Stomach (tissue), 9 donors: ENCODE measurements around the gene MTA3. TPM values are rescaled to one million over a fixed set of nuclear protein-coding genes. Genes with fewer than 3 reads are reported as not detected.

Experiments used
- DNase-seq, 2 donors: peaks; one replicate each; pipeline versions ENCODE4 v3.0.0 to v3.0.0-alpha.2; 2013 to 2019
- H3K27ac ChIP-seq, 5 donors: fragments of 200-600 bp in 4 of 5; sonication (generic) in 4 of 5; one replicate each; pipeline ENCODE4 v1.5.1; 2013 to 2019; ENCODE audit warnings: mild to moderate bottlenecking in 1 of 5, moderate library complexity in 1 of 5
- H3K27me3 ChIP-seq, 3 donors: fragments of 200-600 bp; sonication (generic); one replicate each; pipeline ENCODE4 v1.5.1; 2017 to 2019; ENCODE audit warnings: mixed run types in 1 of 3
- H3K36me3 ChIP-seq, 4 donors: fragments of 200-600 bp; sonication (generic); 1 replicate in 3 of 4; 2 replicates in 1 of 4; pipeline ENCODE4 v1.5.1; 2016 to 2019
- H3K4me1 ChIP-seq, 4 donors: fragments of 200-600 bp; sonication (generic); one replicate each; pipeline ENCODE4 v1.5.1; 2016 to 2019
- H3K4me3 ChIP-seq, 4 donors: fragments of 200-600 bp; sonication (generic) in 3 of 4; one replicate each; pipeline ENCODE4 v1.5.1; 2016 to 2019; ENCODE audit warnings: mild to moderate bottlenecking in 1 of 4
- H3K9me3 ChIP-seq, 4 donors: fragments of 200-600 bp; sonication (generic); one replicate each; pipeline ENCODE4 v1.5.1; 2016 to 2019
- CTCF ChIP-seq, 7 experiments: fragments of 450-650 bp in 4 of 7; fragments of 200-600 bp in 3 of 7; sonication (generic) in 3 of 7; IDR thresholded peaks; one replicate each; pipeline ENCODE4 v1.5.1; 2016 to 2019; ENCODE audit warnings: antibody characterized with exemption in 7 of 7, control low read depth in 2 of 7, mild to moderate bottlenecking in 1 of 7
- EP300 ChIP-seq: sonication (generic); formaldehyde crosslinking; IDR thresholded peaks from one replicate; pipeline ENCODE4 v1.6.1; 2017; ENCODE audit warnings: antibody characterized with exemption
- POLR2A ChIP-seq, 4 donors: fragments of 450-650 bp; IDR thresholded peaks; one replicate each; pipeline ENCODE4 v1.6.1; 2016; ENCODE audit warnings: antibody characterized with exemption in 4 of 4, control low read depth in 2 of 4, mild to moderate bottlenecking in 1 of 4, moderate library complexity in 1 of 4
- POLR2AphosphoS5 ChIP-seq, 3 donors: sonication (generic); formaldehyde crosslinking; IDR thresholded peaks; one replicate each; pipeline ENCODE4 v1.6.1; 2016; ENCODE audit warnings: antibody characterized with exemption in 3 of 3
- WGBS, 5 donors: extraction: QIAGEN DNeasy Blood & Tissue Kit in 3 of 5; methylation state at CpG; one replicate each; pipeline versions ENCODE4 v1.1.5 to v1.1.7; 2013 to 2018; 5-methylcytosine and 5-hydroxymethylcytosine counted together
- intact Hi-C: fragments of 100-400 bp; cut with DNase I; formaldehyde crosslinking; loops from one replicate; pipeline ENCODE4 v1.15.1; 2023; ENCODE audit warnings: low total_unique reads
- polyA plus RNA-seq, 3 donors: library from polyadenylated mRNA; stranded (reverse); fragments of 200-250 nt; gene quantifications; one replicate each; pipeline ENCODE4 v1.2.3, GENCODE V29; 2013
- total RNA-seq, 5 donors: library from RNA; depleted of rRNA; stranded (reverse); fragments of >200 nt; gene quantifications; one replicate each; pipeline versions ENCODE4 v1.1.0 to v1.2.3, GENCODE V29; 2014 to 2016
- donor health status: healthy with polysubstance abuse.
- donor health status: Bipolar disorder and iron deficiency.
- donor health status: healthy.

MTA3 gene
- total and polyA plus RNA-seq, 8 donors: 27.8 to 120 (median 49.1) TPM

DNA sequence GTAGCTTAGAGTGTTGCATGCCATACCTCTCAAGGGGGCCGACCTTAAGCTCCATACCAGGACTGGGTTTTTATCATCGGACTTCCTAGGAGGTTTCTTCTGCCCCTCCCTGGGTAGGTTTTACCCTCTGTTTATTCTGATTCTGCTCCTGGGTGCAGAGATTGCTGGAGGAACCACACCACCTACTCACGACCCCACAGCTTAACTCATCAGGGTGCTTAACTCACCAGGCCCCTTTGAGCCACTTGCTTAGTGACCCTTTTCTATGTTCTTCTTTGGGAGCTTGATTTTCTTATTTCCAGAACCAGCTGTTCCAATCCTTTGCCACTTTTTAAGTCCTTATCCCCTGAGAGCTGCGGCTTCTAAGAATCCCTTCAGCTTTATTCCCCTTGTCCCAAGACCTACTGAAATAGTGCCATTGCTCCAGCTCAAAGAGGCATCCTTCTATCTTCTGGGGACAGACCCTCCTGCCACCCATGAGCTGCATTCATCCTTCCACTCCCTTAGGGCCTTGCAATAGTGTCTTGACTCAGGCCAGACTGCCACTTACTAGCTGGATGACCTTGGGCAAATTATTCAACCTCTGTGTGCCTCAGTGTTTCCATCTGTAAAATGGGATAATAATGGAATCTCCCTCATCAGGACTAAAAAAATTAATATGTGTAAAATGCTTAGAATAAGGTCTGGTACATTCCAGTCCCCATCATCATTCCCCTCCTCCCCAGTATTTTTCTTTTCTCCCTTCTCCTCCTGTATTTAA is 189.7 kb downstream of the MTA3 start:
- no peak for DNase-seq
- intact Hi-C loops: no loop called here
- peaks cover 0 to 37% (median 21%) of the 10 kb centered on the region in 4 donors for H3K36me3 ChIP-seq
- H3K4me3 ChIP-seq: no peak overlapping the region
- no peak for TF ChIP-seq EP300
- TF ChIP-seq POLR2A (IDR thresholded peaks at IDR 0.05): no peak
- no peak for TF ChIP-seq CTCF (IDR thresholded peaks at IDR 0.05)
- TF ChIP-seq POLR2AphosphoS5 (IDR thresholded peaks at IDR 0.05): no peak
- no peaks in the 10 kb centered on the region for H3K9me3 ChIP-seq
- WGBS, 5 donors: 81 to 92% (median 88%) methylated on average over 4 of the region's 4 CpGs
- no peak overlapping the region for H3K27ac ChIP-seq
- H3K4me1 ChIP-seq: peaks cover 0 to 14% (median 2%) of the 10 kb centered on the region in 4 donors
- H3K27me3 ChIP-seq: no peaks in the 10 kb centered on the region

DNA sequence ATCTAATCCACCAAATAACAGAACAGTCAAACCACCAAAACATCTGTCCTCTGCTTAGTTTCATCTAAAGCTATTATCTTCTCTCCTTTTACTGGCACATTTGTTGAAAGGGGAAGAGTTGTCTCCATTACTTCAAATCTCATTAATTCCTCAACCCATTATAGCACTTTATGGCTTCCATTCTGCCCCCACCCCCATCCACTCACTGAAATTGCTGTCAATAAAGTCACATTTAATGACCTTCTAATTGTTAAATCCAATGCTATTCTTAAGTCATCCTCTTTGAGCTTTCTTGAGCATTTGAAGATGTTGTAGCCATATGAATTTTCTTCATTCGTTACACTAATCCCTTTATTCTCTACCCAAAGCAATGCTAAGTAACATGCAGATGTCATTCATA is 190.3 kb downstream of the MTA3 start:
- Histone ChIP-seq H3K4me1 (peaks cover 0 to 10% (median 0%) of the 10 kb centered on the region in 4 donors), H3K4me3 (no peak overlapping the region), H3K27ac (no peak overlapping the region), H3K27me3 (no peaks in the 10 kb centered on the region), H3K36me3 (peaks cover 0 to 34% (median 17%) of the 10 kb centered on the region in 4 donors), H3K9me3 (no peaks in the 10 kb centered on the region)
- TF ChIP-seq POLR2A (IDR thresholded peaks at IDR 0.05): no peak
- no peak for TF ChIP-seq POLR2AphosphoS5 (IDR thresholded peaks at IDR 0.05)
- no peak for TF ChIP-seq CTCF (IDR thresholded peaks at IDR 0.05)
- no peak for TF ChIP-seq EP300
- no peak for DNase-seq
- intact Hi-C loops: no loop called here
- WGBS, 5 donors: 93 to 98% (median 95%) methylated on average over 1 of the region's 1 CpG

GRCh38 chr2:42761554-42761953 is 193.1 kb downstream of the MTA3 start:
- peaks cover 0 to 11% (median 2%) of the 10 kb centered on the region in 4 donors for H3K36me3 ChIP-seq
- WGBS, 5 donors: 75 to 93% (median 91%) methylated on average over 9 of the region's 9 CpGs
- intact Hi-C loops: no loop called here
- no peaks in the 10 kb centered on the region for H3K27me3 ChIP-seq
- no peaks in the 10 kb centered on the region for H3K9me3 ChIP-seq
- no peaks in the 10 kb centered on the region for H3K4me1 ChIP-seq
- DNase-seq: no peak
- no peak for TF ChIP-seq CTCF (IDR thresholded peaks at IDR 0.05)
- no peak for TF ChIP-seq POLR2AphosphoS5 (IDR thresholded peaks at IDR 0.05)
- TF ChIP-seq POLR2A (IDR thresholded peaks at IDR 0.05): no peak
- TF ChIP-seq EP300: no peak
- no peak overlapping the region for H3K27ac ChIP-seq
- no peak overlapping the region for H3K4me3 ChIP-seq

- H3K9me3 ChIP-seq: no peaks in the 10 kb centered on the region
- intact Hi-C loops: no loop called here
- DNase-seq: no peak
- no peak overlapping the region for H3K27ac ChIP-seq
- no peaks in the 10 kb centered on the region for H3K27me3 ChIP-seq
- H3K36me3 ChIP-seq: peaks cover 0 to 15% (median 4%) of the 10 kb centered on the region in 4 donors
- 86 to 98% (median 93%) methylated on average over 5 of the region's 5 CpGs for WGBS, 5 donors
- no peak overlapping the region for H3K4me3 ChIP-seq
- H3K4me1 ChIP-seq: no peaks in the 10 kb centered on the region
- TF ChIP-seq CTCF (IDR thresholded peaks at IDR 0.05): no peak
- no peak for TF ChIP-seq POLR2AphosphoS5 (IDR thresholded peaks at IDR 0.05)
- TF ChIP-seq POLR2A (IDR thresholded peaks at IDR 0.05): no peak
- no peak for TF ChIP-seq EP300
Measured at GRCh38 chr2:42762155-42762554, 193.7 kb downstream of the MTA3 start.
